ENCODE data around the gene PRKCE.

Gene PRKCE

DNA sequence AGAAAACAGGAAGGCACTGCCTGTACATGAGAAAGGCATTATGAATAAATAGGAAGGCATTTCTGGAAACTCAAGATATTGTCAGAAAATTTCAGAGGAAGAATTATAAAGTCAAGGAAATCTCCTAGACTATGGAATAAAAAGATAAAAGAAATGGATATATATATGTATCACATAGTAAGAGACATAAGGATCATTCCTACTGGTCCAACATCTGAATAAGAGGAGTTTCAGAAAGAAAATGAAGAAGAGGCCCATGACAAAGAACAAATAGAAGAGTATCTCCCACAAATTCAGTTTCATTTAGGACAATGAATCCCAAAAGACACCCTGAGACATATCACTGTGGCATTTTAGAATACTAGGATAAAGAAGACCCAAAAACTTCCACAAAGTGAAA is 178.8 kb downstream of the PRKCE start:
- Histone ChIP-seq H3K9ac (ENCODE audit: insufficient read length, low read depth) (no peak overlapping the region), H3K27me3 (ENCODE audit: insufficient read depth, insufficient read length) (no peaks in the 10 kb centered on the region), H3K9me3 (ENCODE audit: insufficient read depth, low read length) (peaks cover 14% of the 10 kb centered on the region), H3K36me3 (ENCODE audit: insufficient read depth, insufficient read length, low read length) (no peaks in the 10 kb centered on the region), H3K4me1 (ENCODE audit: insufficient read depth, insufficient read length) (no peaks in the 10 kb centered on the region), H3K4me3 (ENCODE audit: insufficient read length, low read depth) (no peak overlapping the region)
- no peak for DNase-seq (ENCODE audit: low read depth, low spot score)
- no peak for TF ChIP-seq SUZ12 (IDR thresholded peaks at IDR 0.05; ENCODE audit: extremely low read depth, insufficient read depth, insufficient read length)
- no peak for TF ChIP-seq ZNF274 (IDR thresholded peaks at IDR 0.05; ENCODE audit: low read depth, low read length)

DNA sequence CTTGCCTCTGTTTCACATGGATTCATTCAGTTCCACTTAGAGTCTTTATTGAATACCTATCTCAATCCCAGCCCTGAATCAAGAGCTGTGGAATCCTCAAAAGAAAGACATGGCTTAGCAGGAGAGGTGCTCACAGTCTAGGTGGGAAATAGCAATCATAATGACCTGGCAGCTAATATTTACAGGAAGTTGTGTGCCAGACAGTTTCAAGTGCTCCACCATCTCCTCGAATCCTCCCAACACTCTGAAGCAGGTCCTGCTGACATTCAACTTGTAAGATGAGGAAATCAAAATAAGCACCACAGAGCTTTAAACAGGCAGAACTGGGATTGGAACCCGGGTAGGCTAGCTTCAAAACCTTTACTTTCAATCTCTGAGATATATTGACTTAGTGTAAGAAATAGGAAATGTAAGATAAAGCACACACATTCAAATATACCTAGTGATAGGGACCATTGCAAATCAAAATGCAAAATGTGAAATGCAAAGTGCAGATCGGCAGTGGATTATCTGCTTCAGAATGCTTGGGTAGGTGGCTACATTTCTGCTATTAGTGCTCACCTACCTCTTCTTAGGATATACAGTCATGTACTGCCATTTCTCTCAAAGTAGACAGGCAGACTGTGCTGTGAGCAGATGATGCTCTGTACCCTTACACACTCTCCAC is 182.0 kb downstream of the PRKCE start:
- H3K36me3 ChIP-seq (ENCODE audit: insufficient read depth, insufficient read length, low read length), result no peaks in the 10 kb centered on the region
- peaks cover 2% of the 10 kb centered on the region for H3K4me1 ChIP-seq (ENCODE audit: insufficient read depth, insufficient read length)
- DNase-seq (ENCODE audit: low read depth, low spot score), result no peak
- no peak overlapping the region for H3K9ac ChIP-seq (ENCODE audit: insufficient read length, low read depth)
- no peak overlapping the region for H3K4me3 ChIP-seq (ENCODE audit: insufficient read length, low read depth)
- H3K27me3 ChIP-seq (ENCODE audit: insufficient read depth, insufficient read length), result no peaks in the 10 kb centered on the region
- H3K9me3 ChIP-seq (ENCODE audit: insufficient read depth, low read length), result peaks cover 14% of the 10 kb centered on the region
- no peak for TF ChIP-seq ZNF274 (IDR thresholded peaks at IDR 0.05; ENCODE audit: low read depth, low read length)
- TF ChIP-seq YY1 (IDR thresholded peaks at IDR 0.05; ENCODE audit: insufficient read depth, insufficient read length), result no peak
- no peak for TF ChIP-seq SUZ12 (IDR thresholded peaks at IDR 0.05; ENCODE audit: extremely low read depth, insufficient read depth, insufficient read length)

DNA sequence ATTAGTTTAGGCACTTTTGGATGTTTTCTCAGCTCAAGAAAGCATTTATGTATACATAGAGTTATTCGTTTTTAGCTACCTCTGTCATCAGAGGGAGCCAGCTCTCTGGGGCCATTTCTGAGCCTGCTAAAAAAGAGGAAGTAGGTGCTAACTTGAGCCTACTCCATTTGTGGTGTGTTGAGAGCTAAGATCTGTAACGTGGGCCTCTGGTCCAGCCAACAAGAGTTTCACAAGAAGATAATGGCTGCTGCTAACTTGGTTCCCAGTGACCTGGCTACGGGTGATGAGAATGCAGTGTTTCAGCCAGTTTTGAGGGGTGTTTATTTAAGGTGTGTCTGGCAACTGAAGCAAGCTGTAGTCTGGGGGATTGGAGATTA is 182.5 kb downstream of the PRKCE start:
- no peak overlapping the region for H3K9ac ChIP-seq (ENCODE audit: insufficient read length, low read depth)
- peaks cover 2% of the 10 kb centered on the region for H3K4me1 ChIP-seq (ENCODE audit: insufficient read depth, insufficient read length)
- TF ChIP-seq ZNF274 (IDR thresholded peaks at IDR 0.05; ENCODE audit: low read depth, low read length) (no peak), YY1 (IDR thresholded peaks at IDR 0.05; ENCODE audit: insufficient read depth, insufficient read length) (no peak), SUZ12 (IDR thresholded peaks at IDR 0.05; ENCODE audit: extremely low read depth, insufficient read depth, insufficient read length) (no peak)
- no peaks in the 10 kb centered on the region for H3K36me3 ChIP-seq (ENCODE audit: insufficient read depth, insufficient read length, low read length)
- no peak for DNase-seq (ENCODE audit: low read depth, low spot score)
- H3K9me3 ChIP-seq (ENCODE audit: insufficient read depth, low read length), result peaks cover 14% of the 10 kb centered on the region
- no peaks in the 10 kb centered on the region for H3K27me3 ChIP-seq (ENCODE audit: insufficient read depth, insufficient read length)
- no peak overlapping the region for H3K4me3 ChIP-seq (ENCODE audit: insufficient read length, low read depth)

DNA sequence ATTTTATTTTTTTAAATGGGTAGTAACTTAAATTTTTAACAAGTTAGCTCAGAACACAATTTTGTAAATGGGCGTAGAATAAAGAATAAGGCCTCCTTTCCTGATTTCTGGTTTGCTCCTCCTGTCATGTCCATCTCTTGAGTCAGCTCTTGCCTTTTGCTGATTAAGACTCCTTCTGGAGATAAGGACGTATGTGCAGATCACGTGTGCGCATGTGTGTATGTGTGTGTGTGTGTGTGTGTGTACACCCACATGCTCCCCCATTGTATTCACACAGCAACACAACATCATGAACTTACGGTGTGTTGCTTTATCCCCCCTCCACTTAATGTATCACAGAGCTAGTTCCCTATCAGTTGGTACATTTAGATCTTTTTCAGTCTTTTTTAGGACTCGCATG is 182.9 kb downstream of the PRKCE start:
- H3K4me3 ChIP-seq (ENCODE audit: insufficient read length, low read depth), result no peak overlapping the region
- H3K9me3 ChIP-seq (ENCODE audit: insufficient read depth, low read length), result peaks cover 14% of the 10 kb centered on the region
- peaks cover 2% of the 10 kb centered on the region for H3K4me1 ChIP-seq (ENCODE audit: insufficient read depth, insufficient read length)
- no peak for DNase-seq (ENCODE audit: low read depth, low spot score)
- TF ChIP-seq ZNF274 (IDR thresholded peaks at IDR 0.05; ENCODE audit: low read depth, low read length) (no peak), SUZ12 (IDR thresholded peaks at IDR 0.05; ENCODE audit: extremely low read depth, insufficient read depth, insufficient read length) (no peak)
- no peaks in the 10 kb centered on the region for H3K36me3 ChIP-seq (ENCODE audit: insufficient read depth, insufficient read length, low read length)
- H3K27me3 ChIP-seq (ENCODE audit: insufficient read depth, insufficient read length), result no peaks in the 10 kb centered on the region
- H3K9ac ChIP-seq (ENCODE audit: insufficient read length, low read depth), result no peak overlapping the region

DNA sequence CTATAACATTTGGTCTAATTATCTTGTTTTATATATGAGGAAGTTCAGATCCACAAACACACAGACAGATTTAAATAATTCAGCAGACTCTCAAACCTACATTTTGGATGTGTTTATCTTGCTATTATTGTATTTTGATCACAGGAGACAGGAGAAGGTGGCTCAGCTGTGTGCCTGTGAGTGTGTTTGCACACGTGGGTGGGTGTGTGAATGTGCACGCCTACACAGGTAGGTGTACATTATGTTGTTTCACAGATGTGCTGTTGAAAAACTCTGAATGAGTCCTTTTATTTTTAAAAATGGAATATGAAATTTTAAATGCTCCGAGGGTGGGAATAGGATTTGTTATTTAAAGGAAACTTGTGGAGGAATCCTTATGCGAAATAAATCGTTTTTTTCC is 183.4 kb downstream of the PRKCE start:
- Histone ChIP-seq H3K27me3 (ENCODE audit: insufficient read depth, insufficient read length) (no peaks in the 10 kb centered on the region), H3K9me3 (ENCODE audit: insufficient read depth, low read length) (peaks cover 14% of the 10 kb centered on the region), H3K4me1 (ENCODE audit: insufficient read depth, insufficient read length) (peaks cover 2% of the 10 kb centered on the region), H3K36me3 (ENCODE audit: insufficient read depth, insufficient read length, low read length) (no peaks in the 10 kb centered on the region), H3K4me3 (ENCODE audit: insufficient read length, low read depth) (no peak overlapping the region), H3K9ac (ENCODE audit: insufficient read length, low read depth) (no peak overlapping the region)
- TF ChIP-seq YY1 (IDR thresholded peaks at IDR 0.05; ENCODE audit: insufficient read depth, insufficient read length) (no peak), SUZ12 (IDR thresholded peaks at IDR 0.05; ENCODE audit: extremely low read depth, insufficient read depth, insufficient read length) (no peak), ZNF274 (IDR thresholded peaks at IDR 0.05; ENCODE audit: low read depth, low read length) (no peak)
- DNase-seq (ENCODE audit: low read depth, low spot score), result no peak

DNA sequence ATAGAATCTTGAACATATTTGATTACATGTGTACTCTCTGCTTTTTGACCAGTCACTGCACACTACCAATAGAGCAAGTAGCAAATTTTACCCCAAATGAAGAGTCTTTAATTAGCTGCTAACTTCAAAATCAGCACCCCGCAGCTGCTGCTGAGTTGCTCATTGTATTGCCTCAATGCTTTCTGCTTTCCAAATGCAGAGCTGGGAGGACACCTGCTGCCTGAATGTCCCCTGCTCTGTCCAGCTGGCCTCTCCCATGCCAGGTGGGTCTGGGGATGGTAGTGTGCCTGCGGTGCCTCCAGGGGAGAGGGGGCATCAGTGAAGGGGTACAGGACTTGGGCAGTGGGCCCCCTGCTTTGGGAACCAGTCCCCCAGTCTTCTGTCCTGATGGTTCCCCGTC is 184.8 kb downstream of the PRKCE start:
- no peaks in the 10 kb centered on the region for H3K27me3 ChIP-seq (ENCODE audit: insufficient read depth, insufficient read length)
- H3K9me3 ChIP-seq (ENCODE audit: insufficient read depth, low read length), result no peaks in the 10 kb centered on the region
- TF ChIP-seq YY1 (IDR thresholded peaks at IDR 0.05; ENCODE audit: insufficient read depth, insufficient read length) (no peak), ZNF274 (IDR thresholded peaks at IDR 0.05; ENCODE audit: low read depth, low read length) (no peak)
- peaks cover 2% of the 10 kb centered on the region for H3K4me1 ChIP-seq (ENCODE audit: insufficient read depth, insufficient read length)
- DNase-seq (ENCODE audit: low read depth, low spot score), result no peak
- H3K4me3 ChIP-seq (ENCODE audit: insufficient read length, low read depth), result no peak overlapping the region
- no peaks in the 10 kb centered on the region for H3K36me3 ChIP-seq (ENCODE audit: insufficient read depth, insufficient read length, low read length)
- no peak overlapping the region for H3K9ac ChIP-seq (ENCODE audit: insufficient read length, low read depth)

DNA sequence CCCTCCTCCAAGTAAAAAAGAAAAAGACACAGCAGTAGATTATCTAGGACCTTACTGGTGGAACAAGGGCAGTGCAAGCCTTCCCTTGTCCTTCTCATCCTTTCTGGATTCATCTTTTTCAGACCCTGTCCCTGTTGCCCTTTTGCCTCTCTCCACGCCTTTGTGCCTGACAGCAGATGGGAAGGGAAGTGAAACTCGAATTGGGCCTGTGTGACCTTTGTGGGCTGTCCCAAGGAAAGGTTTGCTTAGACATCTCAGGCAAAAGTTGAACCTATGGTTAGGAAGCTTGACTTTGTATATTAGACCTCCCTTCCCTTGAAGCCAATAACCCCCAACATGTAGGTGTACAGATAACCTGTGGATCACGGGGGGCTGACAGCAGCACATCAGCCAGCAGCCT is 185.3 kb downstream of the PRKCE start:
- no peaks in the 10 kb centered on the region for H3K27me3 ChIP-seq (ENCODE audit: insufficient read depth, insufficient read length)
- no peaks in the 10 kb centered on the region for H3K36me3 ChIP-seq (ENCODE audit: insufficient read depth, insufficient read length, low read length)
- TF ChIP-seq YY1 (IDR thresholded peaks at IDR 0.05; ENCODE audit: insufficient read depth, insufficient read length), result no peak
- no peak for TF ChIP-seq ZNF274 (IDR thresholded peaks at IDR 0.05; ENCODE audit: low read depth, low read length)
- no peak for TF ChIP-seq SUZ12 (IDR thresholded peaks at IDR 0.05; ENCODE audit: extremely low read depth, insufficient read depth, insufficient read length)
- H3K9me3 ChIP-seq (ENCODE audit: insufficient read depth, low read length), result no peaks in the 10 kb centered on the region
- no peak overlapping the region for H3K4me3 ChIP-seq (ENCODE audit: insufficient read length, low read depth)
- H3K4me1 ChIP-seq (ENCODE audit: insufficient read depth, insufficient read length), result peaks cover 2% of the 10 kb centered on the region
- no peak for DNase-seq (ENCODE audit: low read depth, low spot score)
- H3K9ac ChIP-seq (ENCODE audit: insufficient read length, low read depth), result no peak overlapping the region

Measured in NT2/D1 (cell line).